HEK293 (cell line): ENCODE results near the gene RIPOR1.

ENCODE experiments used
- ZNF211 ChIP-seq: fragments of 450-650 bp; formaldehyde crosslinking; IDR thresholded peaks from 2 replicates; pipeline ENCODE4 v1.5.1; 2016; ENCODE audit warnings: low read depth, missing biosample characterization, missing genetic modification characterization
- ZNF354C ChIP-seq: fragments of 450-650 bp; formaldehyde crosslinking; IDR thresholded peaks from 2 replicates; pipeline ENCODE4 v1.5.1; 2016; ENCODE audit warnings: missing biosample characterization, missing genetic modification characterization, low read depth, borderline replicate concordance
- ZSCAN5A ChIP-seq: fragments of 450-650 bp; formaldehyde crosslinking; IDR thresholded peaks from 2 replicates; pipeline ENCODE4 v1.5.1; 2016; ENCODE audit warnings: missing biosample characterization, missing genetic modification characterization
- TF ChIP-seq, protein P1 (sequence below): fragments of 450-650 bp; formaldehyde crosslinking; IDR thresholded peaks from 2 replicates; pipeline ENCODE4 v1.5.1; 2016; ENCODE audit warnings: missing biosample characterization, missing genetic modification characterization

GRCh38 chr16:67537636-67538591 is 9.3 kb downstream of the RIPOR1 start:
- TF ChIP-seq, protein P1, sequence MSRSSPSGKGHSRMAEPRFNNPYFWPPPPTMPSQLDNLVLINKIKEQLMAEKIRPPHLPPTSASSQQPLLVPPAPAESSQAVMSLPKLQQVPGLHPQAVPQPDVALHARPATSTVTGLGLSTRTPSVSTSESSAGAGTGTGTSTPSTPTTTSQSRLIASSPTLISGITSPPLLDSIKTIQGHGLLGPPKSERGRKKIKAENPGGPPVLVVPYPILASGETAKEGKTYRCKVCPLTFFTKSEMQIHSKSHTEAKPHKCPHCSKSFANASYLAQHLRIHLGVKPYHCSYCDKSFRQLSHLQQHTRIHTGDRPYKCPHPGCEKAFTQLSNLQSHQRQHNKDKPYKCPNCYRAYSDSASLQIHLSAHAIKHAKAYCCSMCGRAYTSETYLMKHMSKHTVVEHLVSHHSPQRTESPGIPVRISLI, result no peak
- TF ChIP-seq ZNF211 (tag by site-specific recombination) (no peak), ZNF354C (tag by site-specific recombination) (no peak), ZSCAN5A (tag by site-specific recombination) (no peak)
